Measurements from ENCODE around the gene PHAF1.

Gene PHAF1

GRCh38 chr16:67162506-67163163, 52.9 kb downstream of the PHAF1 start:
- ATAC-seq (ENCODE audit: insufficient read depth, low read depth) (no peak), DNase-seq (no peak)
- no peak for TF ChIP-seq EZH2 (IDR thresholded peaks at IDR 0.05; ENCODE audit: borderline replicate concordance, low read depth, low read length, severe bottlenecking)
- TF ChIP-seq CTCF (IDR thresholded peaks at IDR 0.05; ENCODE audit: borderline replicate concordance, extremely low read depth, low read length, poor library complexity, severe bottlenecking), result no peak
- Histone ChIP-seq H4K20me1 (ENCODE audit: insufficient read depth, low read length) (no peaks in the 10 kb centered on the region; the same call in none of the 2 replicates), H3K4me2 (ENCODE audit: insufficient read depth, low read length) (no peak overlapping the region), H2AFZ (ENCODE audit: low read depth, low read length) (no peak overlapping the region), H3K4me3 (ENCODE audit: low read depth in 1 of 2, low read length in 2 of 2) (no peak overlapping the region), H3K9ac (ENCODE audit: low read depth, low read length) (no peak overlapping the region), H3K4me1 (ENCODE audit: insufficient read depth, low read length) (peaks cover 41% of the 10 kb centered on the region), H3K9me3 (ENCODE audit: insufficient read depth, low read length, severe bottlenecking) (no peaks in the 10 kb centered on the region), H3K79me2 (ENCODE audit: insufficient read depth, low read length) (peaks cover 6% of the 10 kb centered on the region; the same call in 1 of the 2 replicates), H3K27ac (ENCODE audit: low read length) (no peak overlapping the region), H3K27me3 (ENCODE audit: insufficient read depth, low read length, poor library complexity) (no peaks in the 10 kb centered on the region), H3K36me3 (ENCODE audit: insufficient read depth, low read length) (no peaks in the 10 kb centered on the region)

- no peak for ATAC-seq (ENCODE audit: insufficient read depth, low read depth)
- TF ChIP-seq CTCF (IDR thresholded peaks at IDR 0.05; ENCODE audit: borderline replicate concordance, extremely low read depth, low read length, poor library complexity, severe bottlenecking), result no peak
- TF ChIP-seq EZH2 (IDR thresholded peaks at IDR 0.05; ENCODE audit: borderline replicate concordance, low read depth, low read length, severe bottlenecking), result no peak
These were observed 53.6 kb downstream of the PHAF1 start for GRCh38 chr16:67163164-67163998.

GRCh38 chr16:67163999-67164558, 54.3 kb downstream of the PHAF1 start:
- H4K20me1 ChIP-seq (ENCODE audit: insufficient read depth, low read length), result peaks cover under 1% of the 10 kb centered on the region
- no peak for TF ChIP-seq EZH2 (IDR thresholded peaks at IDR 0.05; ENCODE audit: borderline replicate concordance, low read depth, low read length, severe bottlenecking)
- TF ChIP-seq CTCF (IDR thresholded peaks at IDR 0.05; ENCODE audit: borderline replicate concordance, extremely low read depth, low read length, poor library complexity, severe bottlenecking), result no peak
- H3K27ac ChIP-seq (ENCODE audit: low read length), result no peak overlapping the region
- H3K4me3 ChIP-seq (ENCODE audit: low read depth in 1 of 2, low read length in 2 of 2), result no peak overlapping the region
- no peaks in the 10 kb centered on the region for H3K27me3 ChIP-seq (ENCODE audit: insufficient read depth, low read length, poor library complexity)
- no peak overlapping the region for H3K4me2 ChIP-seq (ENCODE audit: insufficient read depth, low read length)
- no peak for DNase-seq
- H3K9ac ChIP-seq (ENCODE audit: low read depth, low read length), result no peak overlapping the region
- H3K4me1 ChIP-seq (ENCODE audit: insufficient read depth, low read length), result peaks cover 30% of the 10 kb centered on the region
- H3K79me2 ChIP-seq (ENCODE audit: insufficient read depth, low read length), result peaks cover 6% of the 10 kb centered on the region; the same call in 1 of the 2 replicates
- no peak overlapping the region for H2AFZ ChIP-seq (ENCODE audit: low read depth, low read length)
- H3K9me3 ChIP-seq (ENCODE audit: insufficient read depth, low read length, severe bottlenecking), result no peaks in the 10 kb centered on the region
- H3K36me3 ChIP-seq (ENCODE audit: insufficient read depth, low read length), result no peaks in the 10 kb centered on the region
- ATAC-seq (ENCODE audit: insufficient read depth, low read depth), result no peak

More at GRCh38 chr16:67163164-67163998, 53.6 kb downstream of the PHAF1 start:
- H3K9ac ChIP-seq (ENCODE audit: low read depth, low read length), result no peak overlapping the region
- H3K4me2 ChIP-seq (ENCODE audit: insufficient read depth, low read length), result no peak overlapping the region
- H3K9me3 ChIP-seq (ENCODE audit: insufficient read depth, low read length, severe bottlenecking), result no peaks in the 10 kb centered on the region
- no peaks in the 10 kb centered on the region for H3K36me3 ChIP-seq (ENCODE audit: insufficient read depth, low read length)
- H3K27me3 ChIP-seq (ENCODE audit: insufficient read depth, low read length, poor library complexity), result no peaks in the 10 kb centered on the region
- H2AFZ ChIP-seq (ENCODE audit: low read depth, low read length), result no peak overlapping the region
- peaks cover 34% of the 10 kb centered on the region for H3K4me1 ChIP-seq (ENCODE audit: insufficient read depth, low read length)
- no peak overlapping the region for H3K27ac ChIP-seq (ENCODE audit: low read length)
- no peaks in the 10 kb centered on the region; the same call in none of the 2 replicates for H4K20me1 ChIP-seq (ENCODE audit: insufficient read depth, low read length)
- H3K79me2 ChIP-seq (ENCODE audit: insufficient read depth, low read length), result peaks cover 6% of the 10 kb centered on the region; the same call in 1 of the 2 replicates
- H3K4me3 ChIP-seq (ENCODE audit: low read depth in 1 of 2, low read length in 2 of 2), result no peak overlapping the region
- no peak for DNase-seq

All from DND-41 (cell line).